ENCODE results near the gene TUBB3.
A peak's percentile ranks its signal among the peaks of the same experiment; 100 is the strongest.

TUBB3 gene

GRCh38 chr16:89938175-89938885 lies 15.2 kb downstream of the TUBB3 start:
- Histone ChIP-seq H3K9me3 (ENCODE audit: control insufficient read depth in 2 of 2, low read length in 2 of 2) (no peaks in the 10 kb centered on the region), H3K27ac (ENCODE audit: low read depth in 2 of 2, low read length in 2 of 2) (no peak overlapping the region), H3K9ac (ENCODE audit: low read depth in 1 of 2, low read length in 2 of 2) (no peak overlapping the region)

GRCh38 chr16:89944773-89945172 lies 21.6 kb downstream of the TUBB3 start:
- Histone ChIP-seq H3K9me3 (ENCODE audit: control insufficient read depth in 2 of 2, low read length in 2 of 2) (no peaks in the 10 kb centered on the region), H3K27ac (ENCODE audit: low read depth in 2 of 2, low read length in 2 of 2) (no peak overlapping the region), H3K9ac (ENCODE audit: low read depth in 1 of 2, low read length in 2 of 2) (no peak overlapping the region), H3K4me1 (ENCODE audit: control insufficient read depth in 2 of 2, insufficient read depth in 2 of 2, low read length in 2 of 2) (peaks cover 10 to 13% of the 10 kb centered on the region in 2 donors), H3K4me3 (ENCODE audit: low read length in 2 of 2) (no peak overlapping the region), H3K27me3 (ENCODE audit: control insufficient read depth in 2 of 2, insufficient read depth in 2 of 2, low read length in 2 of 2) (peaks cover 4 to 9% of the 10 kb centered on the region in 2 donors), H3K36me3 (ENCODE audit: control insufficient read depth in 2 of 2, insufficient read depth in 2 of 2, low read length in 2 of 2) (no peaks in the 10 kb centered on the region)

More at GRCh38 chr16:89938175-89938885, 15.2 kb downstream of the TUBB3 start:
- peaks cover 0 to 5% of the 10 kb centered on the region in 2 donors for H3K27me3 ChIP-seq (ENCODE audit: control insufficient read depth in 2 of 2, insufficient read depth in 2 of 2, low read length in 2 of 2)
- no peaks in the 10 kb centered on the region for H3K36me3 ChIP-seq (ENCODE audit: control insufficient read depth in 2 of 2, insufficient read depth in 2 of 2, low read length in 2 of 2)
- H3K4me1 ChIP-seq (ENCODE audit: control insufficient read depth in 2 of 2, insufficient read depth in 2 of 2, low read length in 2 of 2): no peaks in the 10 kb centered on the region
- H3K4me3 ChIP-seq (ENCODE audit: low read length in 2 of 2): no peak overlapping the region

GRCh38 chr16:89945654-89946053 lies 22.5 kb downstream of the TUBB3 start:
- no peak overlapping the region for H3K4me3 ChIP-seq (ENCODE audit: low read length in 2 of 2)
- peaks cover 11 to 13% of the 10 kb centered on the region in 2 donors for H3K4me1 ChIP-seq (ENCODE audit: control insufficient read depth in 2 of 2, insufficient read depth in 2 of 2, low read length in 2 of 2)
- H3K27me3 ChIP-seq (ENCODE audit: control insufficient read depth in 2 of 2, insufficient read depth in 2 of 2, low read length in 2 of 2): peaks cover 4 to 9% of the 10 kb centered on the region in 2 donors
- H3K9me3 ChIP-seq (ENCODE audit: control insufficient read depth in 2 of 2, low read length in 2 of 2): no peaks in the 10 kb centered on the region
- H3K9ac ChIP-seq (ENCODE audit: low read depth in 1 of 2, low read length in 2 of 2): no peak overlapping the region
- H3K27ac ChIP-seq (ENCODE audit: low read depth in 2 of 2, low read length in 2 of 2): no peak overlapping the region
- no peaks in the 10 kb centered on the region for H3K36me3 ChIP-seq (ENCODE audit: control insufficient read depth in 2 of 2, insufficient read depth in 2 of 2, low read length in 2 of 2)

GRCh38 chr16:89946515-89946914 lies 23.4 kb downstream of the TUBB3 start:
- H3K4me3 ChIP-seq (ENCODE audit: low read length in 2 of 2): no peak overlapping the region
- H3K27me3 ChIP-seq (ENCODE audit: control insufficient read depth in 2 of 2, insufficient read depth in 2 of 2, low read length in 2 of 2): peaks cover 4 to 9% of the 10 kb centered on the region in 2 donors
- no peaks in the 10 kb centered on the region for H3K36me3 ChIP-seq (ENCODE audit: control insufficient read depth in 2 of 2, insufficient read depth in 2 of 2, low read length in 2 of 2)
- no peak overlapping the region for H3K27ac ChIP-seq (ENCODE audit: low read depth in 2 of 2, low read length in 2 of 2)
- no peak overlapping the region for H3K9ac ChIP-seq (ENCODE audit: low read depth in 1 of 2, low read length in 2 of 2)
- peaks cover 11 to 13% of the 10 kb centered on the region in 2 donors for H3K4me1 ChIP-seq (ENCODE audit: control insufficient read depth in 2 of 2, insufficient read depth in 2 of 2, low read length in 2 of 2)
- no peaks in the 10 kb centered on the region for H3K9me3 ChIP-seq (ENCODE audit: control insufficient read depth in 2 of 2, low read length in 2 of 2)

GRCh38 chr16:89949121-89949742 lies 26.1 kb downstream of the TUBB3 start:
- peaks cover 11 to 22% of the 10 kb centered on the region in 2 donors for H3K4me1 ChIP-seq (ENCODE audit: control insufficient read depth in 2 of 2, insufficient read depth in 2 of 2, low read length in 2 of 2)
- H3K4me3 ChIP-seq (ENCODE audit: low read length in 2 of 2): peak overlapping the region; percentile 65 to 66
- H3K27me3 ChIP-seq (ENCODE audit: control insufficient read depth in 2 of 2, insufficient read depth in 2 of 2, low read length in 2 of 2): peaks cover 4 to 7% of the 10 kb centered on the region in 2 donors
- peak overlapping the region; percentile 32 to 54 for H3K9ac ChIP-seq (ENCODE audit: low read depth in 1 of 2, low read length in 2 of 2)
- H3K27ac ChIP-seq (ENCODE audit: low read depth in 2 of 2, low read length in 2 of 2): no peak overlapping the region
- H3K9me3 ChIP-seq (ENCODE audit: control insufficient read depth in 2 of 2, low read length in 2 of 2): no peaks in the 10 kb centered on the region
- H3K36me3 ChIP-seq (ENCODE audit: control insufficient read depth in 2 of 2, insufficient read depth in 2 of 2, low read length in 2 of 2): no peaks in the 10 kb centered on the region

GRCh38 chr16:89949756-89950155 lies 26.6 kb downstream of the TUBB3 start:
- Histone ChIP-seq H3K36me3 (ENCODE audit: control insufficient read depth in 2 of 2, insufficient read depth in 2 of 2, low read length in 2 of 2) (peaks cover 0 to 2% of the 10 kb centered on the region in 2 donors), H3K4me1 (ENCODE audit: control insufficient read depth in 2 of 2, insufficient read depth in 2 of 2, low read length in 2 of 2) (peaks cover 11 to 23% of the 10 kb centered on the region in 2 donors), H3K9me3 (ENCODE audit: control insufficient read depth in 2 of 2, low read length in 2 of 2) (no peaks in the 10 kb centered on the region), H3K27me3 (ENCODE audit: control insufficient read depth in 2 of 2, insufficient read depth in 2 of 2, low read length in 2 of 2) (peaks cover 4 to 6% of the 10 kb centered on the region in 2 donors), H3K4me3 (ENCODE audit: low read length in 2 of 2) (peak overlapping the region; percentile 65 to 66), H3K9ac (ENCODE audit: low read depth in 1 of 2, low read length in 2 of 2) (no peak overlapping the region), H3K27ac (ENCODE audit: low read depth in 2 of 2, low read length in 2 of 2) (no peak overlapping the region)

- Histone ChIP-seq H3K36me3 (ENCODE audit: control insufficient read depth in 2 of 2, insufficient read depth in 2 of 2, low read length in 2 of 2) (peaks cover 2 to 4% of the 10 kb centered on the region in 2 donors), H3K9me3 (ENCODE audit: control insufficient read depth in 2 of 2, low read length in 2 of 2) (no peaks in the 10 kb centered on the region), H3K27ac (ENCODE audit: low read depth in 2 of 2, low read length in 2 of 2) (no peak overlapping the region), H3K27me3 (ENCODE audit: control insufficient read depth in 2 of 2, insufficient read depth in 2 of 2, low read length in 2 of 2) (no peaks in the 10 kb centered on the region), H3K4me3 (ENCODE audit: low read length in 2 of 2) (no peak overlapping the region), H3K4me1 (ENCODE audit: control insufficient read depth in 2 of 2, insufficient read depth in 2 of 2, low read length in 2 of 2) (peaks cover 11 to 24% of the 10 kb centered on the region in 2 donors), H3K9ac (ENCODE audit: low read depth in 1 of 2, low read length in 2 of 2) (no peak overlapping the region)
Measured at GRCh38 chr16:89951509-89951908, 28.4 kb downstream of the TUBB3 start.

GRCh38 chr16:89952049-89952448 lies 28.9 kb downstream of the TUBB3 start:
- Histone ChIP-seq H3K36me3 (ENCODE audit: control insufficient read depth in 2 of 2, insufficient read depth in 2 of 2, low read length in 2 of 2) (peaks cover 2 to 4% of the 10 kb centered on the region in 2 donors), H3K27ac (ENCODE audit: low read depth in 2 of 2, low read length in 2 of 2) (peak overlapping the region in 1 of 2 donors; percentile 25), H3K27me3 (ENCODE audit: control insufficient read depth in 2 of 2, insufficient read depth in 2 of 2, low read length in 2 of 2) (no peaks in the 10 kb centered on the region), H3K4me1 (ENCODE audit: control insufficient read depth in 2 of 2, insufficient read depth in 2 of 2, low read length in 2 of 2) (peaks cover 11 to 24% of the 10 kb centered on the region in 2 donors), H3K9me3 (ENCODE audit: control insufficient read depth in 2 of 2, low read length in 2 of 2) (no peaks in the 10 kb centered on the region), H3K4me3 (ENCODE audit: low read length in 2 of 2) (no peak overlapping the region), H3K9ac (ENCODE audit: low read depth in 1 of 2, low read length in 2 of 2) (no peak overlapping the region)

- Histone ChIP-seq H3K9me3 (ENCODE audit: control insufficient read depth in 2 of 2, low read length in 2 of 2) (no peaks in the 10 kb centered on the region), H3K27ac (ENCODE audit: low read depth in 2 of 2, low read length in 2 of 2) (peak overlapping the region in 1 of 2 donors; percentile 25), H3K4me1 (ENCODE audit: control insufficient read depth in 2 of 2, insufficient read depth in 2 of 2, low read length in 2 of 2) (peaks cover 11 to 21% of the 10 kb centered on the region in 2 donors), H3K4me3 (ENCODE audit: low read length in 2 of 2) (no peak overlapping the region), H3K27me3 (ENCODE audit: control insufficient read depth in 2 of 2, insufficient read depth in 2 of 2, low read length in 2 of 2) (no peaks in the 10 kb centered on the region), H3K9ac (ENCODE audit: low read depth in 1 of 2, low read length in 2 of 2) (no peak overlapping the region), H3K36me3 (ENCODE audit: control insufficient read depth in 2 of 2, insufficient read depth in 2 of 2, low read length in 2 of 2) (peaks cover 2 to 4% of the 10 kb centered on the region in 2 donors)
Measured at GRCh38 chr16:89952551-89952950, 29.4 kb downstream of the TUBB3 start.

GRCh38 chr16:89953671-89954406 lies 30.7 kb downstream of the TUBB3 start:
- Histone ChIP-seq H3K4me3 (ENCODE audit: low read length in 2 of 2) (no peak overlapping the region), H3K27me3 (ENCODE audit: control insufficient read depth in 2 of 2, insufficient read depth in 2 of 2, low read length in 2 of 2) (no peaks in the 10 kb centered on the region), H3K27ac (ENCODE audit: low read depth in 2 of 2, low read length in 2 of 2) (no peak overlapping the region), H3K9me3 (ENCODE audit: control insufficient read depth in 2 of 2, low read length in 2 of 2) (no peaks in the 10 kb centered on the region), H3K36me3 (ENCODE audit: control insufficient read depth in 2 of 2, insufficient read depth in 2 of 2, low read length in 2 of 2) (peaks cover 4 to 8% of the 10 kb centered on the region in 2 donors), H3K4me1 (ENCODE audit: control insufficient read depth in 2 of 2, insufficient read depth in 2 of 2, low read length in 2 of 2) (peaks cover 8 to 16% of the 10 kb centered on the region in 2 donors), H3K9ac (ENCODE audit: low read depth in 1 of 2, low read length in 2 of 2) (peak overlapping the region in 1 of 2 donors; percentile 32)

Data from mucosa of rectum (tissue), 2 donors.